ENCODE data around the gene PYGM.

The PYGM gene

DNA sequence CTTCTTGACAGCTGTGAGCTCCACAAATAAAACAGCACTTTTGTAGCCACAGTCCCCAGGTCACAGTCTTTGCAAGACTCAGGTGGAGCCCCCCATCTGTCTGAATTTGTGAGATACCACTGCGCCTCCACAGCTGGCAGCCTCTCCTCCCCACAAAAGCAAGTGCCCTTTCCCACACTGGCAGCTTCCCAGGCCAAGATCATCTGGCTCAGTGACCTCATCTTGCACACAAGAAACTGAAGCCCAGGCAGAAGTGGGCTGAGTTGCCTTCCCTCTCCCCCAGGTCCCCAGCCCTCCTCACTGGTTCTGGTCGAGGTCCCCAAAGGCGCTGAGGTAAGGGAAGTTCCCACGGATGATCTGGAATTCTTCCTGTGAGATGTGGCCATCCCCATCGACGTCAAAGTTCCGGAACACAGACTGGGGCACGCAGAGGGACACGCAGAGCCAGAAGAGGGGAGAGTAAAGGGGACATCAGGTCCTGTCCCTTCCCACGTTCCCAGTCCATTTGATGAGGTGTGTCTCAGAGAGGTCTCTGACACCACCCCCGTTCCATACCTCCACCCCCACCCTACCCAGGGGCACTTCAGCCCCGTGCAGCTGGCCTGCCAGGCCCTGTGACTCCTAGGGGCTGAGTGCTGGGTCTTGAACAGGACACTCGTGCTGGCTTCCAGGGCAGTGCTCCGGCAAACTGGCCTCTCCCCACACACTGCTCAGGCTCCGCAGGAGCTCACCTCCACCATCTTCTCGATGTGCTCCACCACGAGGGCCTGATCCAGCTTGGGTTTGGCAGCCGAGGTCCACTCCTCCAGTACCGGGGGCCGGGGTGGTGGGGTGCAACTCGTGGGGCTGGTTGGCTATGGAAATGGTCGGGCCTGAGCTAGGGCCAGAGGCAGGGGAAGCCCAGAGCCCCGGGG is 24.7 kb downstream of the PYGM start:
- in situ Hi-C loops (cut with MboI; ENCODE audit: low sequenced_read_pairs, unreplicated experiment) = no loop called here
- DNase-seq (ENCODE audit: low spot score) = no peak

DNA sequence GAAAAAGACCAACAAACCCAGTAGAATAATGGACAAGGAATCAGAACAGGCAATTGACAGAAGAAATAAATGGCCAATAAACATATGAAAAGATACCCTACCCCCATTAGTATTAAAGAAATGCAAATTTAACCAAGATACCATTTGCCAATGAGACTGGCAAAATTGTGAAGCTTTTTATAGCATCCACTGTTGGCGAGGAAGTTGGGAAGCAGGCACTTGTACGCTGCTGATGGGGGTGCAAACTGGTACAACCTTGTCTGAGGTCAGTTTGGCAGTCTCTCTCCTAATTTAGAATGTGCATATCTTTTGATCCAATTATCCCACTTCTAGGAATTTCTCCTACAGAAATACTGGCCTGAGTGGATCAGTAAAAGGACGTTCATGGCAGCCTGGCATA is 28.2 kb downstream of the PYGM start:
- in situ Hi-C loops (cut with MboI; ENCODE audit: low sequenced_read_pairs, unreplicated experiment) = no loop called here
- TF ChIP-seq, protein P1, sequence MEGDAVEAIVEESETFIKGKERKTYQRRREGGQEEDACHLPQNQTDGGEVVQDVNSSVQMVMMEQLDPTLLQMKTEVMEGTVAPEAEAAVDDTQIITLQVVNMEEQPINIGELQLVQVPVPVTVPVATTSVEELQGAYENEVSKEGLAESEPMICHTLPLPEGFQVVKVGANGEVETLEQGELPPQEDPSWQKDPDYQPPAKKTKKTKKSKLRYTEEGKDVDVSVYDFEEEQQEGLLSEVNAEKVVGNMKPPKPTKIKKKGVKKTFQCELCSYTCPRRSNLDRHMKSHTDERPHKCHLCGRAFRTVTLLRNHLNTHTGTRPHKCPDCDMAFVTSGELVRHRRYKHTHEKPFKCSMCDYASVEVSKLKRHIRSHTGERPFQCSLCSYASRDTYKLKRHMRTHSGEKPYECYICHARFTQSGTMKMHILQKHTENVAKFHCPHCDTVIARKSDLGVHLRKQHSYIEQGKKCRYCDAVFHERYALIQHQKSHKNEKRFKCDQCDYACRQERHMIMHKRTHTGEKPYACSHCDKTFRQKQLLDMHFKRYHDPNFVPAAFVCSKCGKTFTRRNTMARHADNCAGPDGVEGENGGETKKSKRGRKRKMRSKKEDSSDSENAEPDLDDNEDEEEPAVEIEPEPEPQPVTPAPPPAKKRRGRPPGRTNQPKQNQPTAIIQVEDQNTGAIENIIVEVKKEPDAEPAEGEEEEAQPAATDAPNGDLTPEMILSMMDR (IDR thresholded peaks at IDR 0.05; ENCODE audit: borderline replicate concordance, control extremely low read depth, extremely low read depth, insufficient read depth, missing control alignments) = no peak
- DNase-seq (ENCODE audit: low spot score) = no peak

More for the DNA sequence above, 24.7 kb downstream of the PYGM start:
- TF ChIP-seq, protein P1 (IDR thresholded peaks at IDR 0.05; ENCODE audit: borderline replicate concordance, control extremely low read depth, extremely low read depth, insufficient read depth, missing control alignments) = no peak

DNA sequence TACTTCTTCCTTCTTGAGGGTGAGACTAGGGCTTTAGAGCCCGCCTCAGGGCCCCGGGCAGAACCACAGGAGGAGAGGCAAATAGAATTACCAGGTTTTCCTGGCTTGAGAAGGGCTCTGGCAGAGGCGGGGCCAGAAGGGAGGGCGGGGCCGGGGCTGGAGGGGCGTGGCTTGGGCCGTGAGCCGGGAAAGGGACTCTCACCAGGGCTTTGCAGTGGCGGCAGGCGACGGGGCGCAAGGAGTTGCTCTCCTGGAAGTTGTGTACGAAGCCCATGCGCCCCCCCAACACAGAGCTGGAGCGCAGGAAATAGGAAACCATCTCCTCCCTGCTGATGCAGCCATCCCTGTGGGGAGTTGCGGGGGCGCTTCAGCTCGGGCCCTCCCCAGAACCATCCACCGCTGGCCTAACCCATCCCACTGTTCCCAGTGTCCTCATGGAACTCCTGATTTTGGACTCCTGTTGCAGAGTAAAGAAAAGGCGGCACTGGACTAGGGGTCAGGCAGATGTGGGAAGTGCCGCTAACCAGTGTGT is 29.9 kb downstream of the PYGM start:
- no peak for DNase-seq (ENCODE audit: low spot score)
- in situ Hi-C loops (cut with MboI; ENCODE audit: low sequenced_read_pairs, unreplicated experiment) = no loop called here

DNA sequence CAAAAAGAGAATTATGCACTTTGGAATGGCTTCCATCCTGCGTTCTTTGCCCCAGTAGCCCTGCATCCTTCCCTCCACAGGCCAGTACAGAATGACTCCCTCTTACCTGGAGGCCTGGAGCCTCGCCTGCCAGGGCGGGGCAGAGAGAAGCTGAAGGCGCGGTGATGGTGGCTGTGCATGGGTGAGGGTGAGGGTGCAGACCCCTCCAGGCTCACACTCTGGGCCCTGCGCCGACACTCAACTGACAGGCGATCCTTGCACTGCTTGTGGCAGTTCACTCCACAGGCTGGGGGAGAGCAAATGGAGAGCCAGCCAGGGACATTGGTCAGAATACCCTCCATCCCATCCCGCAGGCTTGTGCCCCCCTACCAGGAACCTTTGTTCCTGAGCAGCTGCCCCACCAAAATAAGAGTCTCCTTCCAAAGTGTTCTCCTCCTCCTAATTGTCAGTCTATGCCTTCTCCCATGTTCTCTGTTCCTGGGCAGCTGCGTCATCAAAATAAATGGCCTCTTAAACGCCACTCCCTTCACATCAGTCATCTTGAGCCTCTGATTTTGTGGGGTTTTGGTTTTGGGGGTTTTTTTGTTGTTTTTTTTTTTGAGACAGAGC is 30.9 kb downstream of the PYGM start:
- TF ChIP-seq, protein P1 (IDR thresholded peaks at IDR 0.05; ENCODE audit: borderline replicate concordance, control extremely low read depth, extremely low read depth, insufficient read depth, missing control alignments) = no peak
- in situ Hi-C loops (cut with MboI; ENCODE audit: low sequenced_read_pairs, unreplicated experiment) = no loop called here
- DNase-seq (ENCODE audit: low spot score) = no peak

More for the DNA sequence above, 29.9 kb downstream of the PYGM start:
- TF ChIP-seq, protein P1 (IDR thresholded peaks at IDR 0.05; ENCODE audit: borderline replicate concordance, control extremely low read depth, extremely low read depth, insufficient read depth, missing control alignments) = no peak

DNA sequence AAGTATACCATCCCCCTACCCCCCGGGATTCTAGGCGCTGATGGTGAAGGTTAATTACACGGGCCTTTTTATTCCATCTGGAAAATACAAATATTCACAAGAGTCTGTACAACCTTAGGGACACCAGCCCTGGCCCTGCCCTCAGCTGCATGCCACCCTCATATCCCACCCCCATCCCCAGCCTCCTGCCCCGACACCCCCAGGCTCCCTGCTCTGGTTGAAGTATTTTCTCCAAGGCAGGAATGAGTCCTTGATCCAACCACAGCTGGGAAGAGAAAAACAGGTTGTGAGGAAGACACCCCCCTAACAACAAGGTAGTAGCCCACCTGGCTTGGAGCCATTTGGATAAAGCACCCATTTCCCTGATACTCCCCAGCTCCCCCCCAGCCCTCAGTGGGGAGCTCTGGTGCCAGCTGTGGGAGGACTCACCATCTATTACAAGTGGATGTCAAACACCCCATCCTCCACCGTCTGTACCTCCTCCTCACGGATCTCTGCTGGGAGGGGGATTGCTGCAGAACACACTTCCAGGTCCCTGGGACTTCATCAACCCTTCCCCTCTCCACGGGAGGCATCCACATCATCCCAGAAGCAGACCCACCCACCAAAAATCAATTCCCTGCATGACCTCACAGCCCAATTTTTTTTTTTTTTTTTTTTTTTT is 32.8 kb downstream of the PYGM start:
- TF ChIP-seq, protein P1 (IDR thresholded peaks at IDR 0.05; ENCODE audit: borderline replicate concordance, control extremely low read depth, extremely low read depth, insufficient read depth, missing control alignments) = no peak
- in situ Hi-C loops (cut with MboI; ENCODE audit: low sequenced_read_pairs, unreplicated experiment) = no loop called here
- peak; percentile 29 for DNase-seq (ENCODE audit: low spot score)

DNA sequence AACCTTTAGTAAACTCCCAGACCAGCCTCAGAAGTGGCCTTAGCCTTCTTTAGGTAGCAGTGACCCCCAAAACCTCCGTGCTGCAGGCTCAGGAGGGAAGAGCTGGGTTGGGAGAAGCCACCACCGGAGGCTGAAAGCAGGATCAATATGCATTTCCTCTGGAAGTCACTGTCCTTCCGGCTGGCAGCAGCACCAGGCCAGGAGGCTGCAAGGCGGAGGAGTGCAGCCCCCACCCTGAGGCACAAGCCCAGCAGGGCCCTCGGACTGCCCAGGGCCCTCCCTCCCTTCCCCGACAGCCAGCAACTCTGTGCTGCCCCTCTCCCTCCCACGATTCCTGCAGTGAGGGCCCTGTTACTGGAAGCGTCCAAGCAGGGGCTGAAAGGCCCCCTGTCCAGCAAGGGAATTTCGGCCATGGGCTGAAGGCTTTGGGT is 33.5 kb downstream of the PYGM start:
- in situ Hi-C loops (cut with MboI; ENCODE audit: low sequenced_read_pairs, unreplicated experiment) = no loop called here
- TF ChIP-seq, protein P1 (IDR thresholded peaks at IDR 0.05; ENCODE audit: borderline replicate concordance, control extremely low read depth, extremely low read depth, insufficient read depth, missing control alignments) = no peak
- DNase-seq (ENCODE audit: low spot score) = no peak

Data from GM13976 (cell line).